ENCODE measurements around the gene CHN1. TPM values are rescaled to one million over a fixed set of nuclear protein-coding genes. Genes with fewer than 3 reads are reported as not detected.

The CHN1 gene
- total RNA-seq, 4 donors from 2014 or later, result 6.4 to 23.8 (median 8.7) TPM

DNA sequence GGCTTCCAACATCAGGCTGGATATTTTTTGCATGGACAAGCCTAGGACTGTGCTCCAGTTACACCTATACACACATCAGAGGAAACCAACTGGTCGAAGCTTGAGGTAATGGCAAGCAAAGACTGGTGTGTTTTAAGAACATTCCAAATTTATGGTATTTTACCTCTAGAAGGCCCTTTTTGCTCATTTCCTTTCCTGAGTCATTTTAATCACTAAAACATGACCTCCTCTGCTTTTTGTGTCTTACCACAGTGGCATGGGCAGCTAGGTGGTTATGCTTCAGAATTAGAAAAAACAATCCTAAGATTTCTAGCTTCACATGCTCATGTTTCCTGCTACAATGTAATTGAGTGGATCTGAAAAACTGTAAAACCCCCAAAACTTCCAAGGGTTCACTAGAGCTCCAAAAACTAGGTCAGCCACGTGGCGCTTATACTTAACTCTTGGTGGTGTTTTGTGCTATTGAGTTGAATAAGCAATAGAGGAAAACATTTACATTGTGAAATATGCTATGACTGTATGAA lies 210.3 kb downstream of the CHN1 start:
- DNase-seq (ENCODE audit: low spot score) (no peak), ATAC-seq (ENCODE audit: low FRiP score) (no peak)
- TF ChIP-seq, protein P1, sequence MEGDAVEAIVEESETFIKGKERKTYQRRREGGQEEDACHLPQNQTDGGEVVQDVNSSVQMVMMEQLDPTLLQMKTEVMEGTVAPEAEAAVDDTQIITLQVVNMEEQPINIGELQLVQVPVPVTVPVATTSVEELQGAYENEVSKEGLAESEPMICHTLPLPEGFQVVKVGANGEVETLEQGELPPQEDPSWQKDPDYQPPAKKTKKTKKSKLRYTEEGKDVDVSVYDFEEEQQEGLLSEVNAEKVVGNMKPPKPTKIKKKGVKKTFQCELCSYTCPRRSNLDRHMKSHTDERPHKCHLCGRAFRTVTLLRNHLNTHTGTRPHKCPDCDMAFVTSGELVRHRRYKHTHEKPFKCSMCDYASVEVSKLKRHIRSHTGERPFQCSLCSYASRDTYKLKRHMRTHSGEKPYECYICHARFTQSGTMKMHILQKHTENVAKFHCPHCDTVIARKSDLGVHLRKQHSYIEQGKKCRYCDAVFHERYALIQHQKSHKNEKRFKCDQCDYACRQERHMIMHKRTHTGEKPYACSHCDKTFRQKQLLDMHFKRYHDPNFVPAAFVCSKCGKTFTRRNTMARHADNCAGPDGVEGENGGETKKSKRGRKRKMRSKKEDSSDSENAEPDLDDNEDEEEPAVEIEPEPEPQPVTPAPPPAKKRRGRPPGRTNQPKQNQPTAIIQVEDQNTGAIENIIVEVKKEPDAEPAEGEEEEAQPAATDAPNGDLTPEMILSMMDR (IDR thresholded peaks at IDR 0.05), result no peak

- DNase-seq (ENCODE audit: low spot score) (no peak), ATAC-seq (ENCODE audit: low FRiP score) (no peak)
- TF ChIP-seq, protein P1 (IDR thresholded peaks at IDR 0.05), result no peak
Observed at GRCh38 chr2:174792309-174793025, 212.7 kb downstream of the CHN1 start.

DNA sequence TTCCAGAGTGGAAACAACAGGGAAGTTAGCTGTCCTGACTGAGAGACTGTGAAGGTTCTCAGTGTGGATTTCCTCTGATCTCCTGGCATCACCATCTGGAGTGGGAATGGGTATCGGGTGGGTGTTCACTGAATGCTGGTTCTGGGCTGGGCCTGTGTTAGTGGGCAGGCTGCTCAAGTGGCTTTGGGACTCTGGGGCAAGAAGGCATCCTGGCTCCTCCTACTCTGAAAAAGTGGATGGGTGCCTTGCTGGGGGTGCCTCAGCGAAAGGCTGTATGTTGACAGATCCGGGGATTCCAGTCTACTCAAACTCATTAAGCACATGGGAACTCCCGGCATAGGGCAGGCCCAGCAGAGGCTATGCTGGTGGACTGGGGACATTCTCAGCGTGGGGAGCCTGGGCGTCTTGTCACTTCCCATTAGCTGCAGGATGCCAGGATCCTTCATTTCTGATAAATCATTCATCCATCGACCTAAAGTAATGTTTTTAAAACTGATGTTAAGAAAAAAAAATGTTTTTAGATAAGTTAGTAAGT lies 213.4 kb downstream of the CHN1 start:
- ATAC-seq (ENCODE audit: low FRiP score) (no peak), DNase-seq (ENCODE audit: low spot score) (no peak)
- TF ChIP-seq, protein P1 (IDR thresholded peaks at IDR 0.05), result no peak

- DNase-seq (ENCODE audit: low spot score) (no peak), ATAC-seq (ENCODE audit: low FRiP score) (no peak)
- TF ChIP-seq, protein P1 (IDR thresholded peaks at IDR 0.05), result no peak
Observed at GRCh38 chr2:174791020-174791419, 214.2 kb downstream of the CHN1 start.

DNA sequence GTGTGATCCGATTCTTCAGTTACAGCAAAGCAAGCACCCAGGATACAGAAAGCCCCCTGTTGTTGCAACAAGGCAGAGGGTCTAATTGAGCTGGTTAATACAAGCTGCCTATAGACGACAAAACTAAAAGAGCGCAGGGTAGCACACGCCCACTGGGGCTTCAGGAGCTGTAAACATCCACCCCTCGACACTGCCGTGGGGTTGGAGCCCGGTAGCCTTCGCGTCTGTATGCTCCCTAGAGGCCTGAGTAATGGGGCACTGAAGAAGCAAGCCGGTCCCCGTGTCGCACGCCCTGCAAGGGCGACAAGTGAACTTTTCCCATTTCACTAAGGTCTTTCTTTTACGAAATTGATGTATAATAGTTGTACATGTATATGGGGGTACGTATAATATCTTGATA lies 216.2 kb downstream of the CHN1 start:
- ATAC-seq (ENCODE audit: low FRiP score) (no peak), DNase-seq (ENCODE audit: low spot score) (no peak)
- TF ChIP-seq, protein P1 (IDR thresholded peaks at IDR 0.05), result no peak

GRCh38 chr2:174788291-174788929 lies 216.8 kb downstream of the CHN1 start:
- ATAC-seq (ENCODE audit: low FRiP score) (no peak), DNase-seq (ENCODE audit: low spot score) (no peak)
- TF ChIP-seq, protein P1 (IDR thresholded peaks at IDR 0.05), result no peak
